Measurements from ENCODE around the gene CACNB3.

The CACNB3 gene

GRCh38 chr12:48817873-48818830 lies at the start of gene CACNB3:
Gene CACNB3 (plus strand): TSS chr12:48818496. CDS start chr12:48818930, 434 bp downstream.
- TF ChIP-seq, protein P1, sequence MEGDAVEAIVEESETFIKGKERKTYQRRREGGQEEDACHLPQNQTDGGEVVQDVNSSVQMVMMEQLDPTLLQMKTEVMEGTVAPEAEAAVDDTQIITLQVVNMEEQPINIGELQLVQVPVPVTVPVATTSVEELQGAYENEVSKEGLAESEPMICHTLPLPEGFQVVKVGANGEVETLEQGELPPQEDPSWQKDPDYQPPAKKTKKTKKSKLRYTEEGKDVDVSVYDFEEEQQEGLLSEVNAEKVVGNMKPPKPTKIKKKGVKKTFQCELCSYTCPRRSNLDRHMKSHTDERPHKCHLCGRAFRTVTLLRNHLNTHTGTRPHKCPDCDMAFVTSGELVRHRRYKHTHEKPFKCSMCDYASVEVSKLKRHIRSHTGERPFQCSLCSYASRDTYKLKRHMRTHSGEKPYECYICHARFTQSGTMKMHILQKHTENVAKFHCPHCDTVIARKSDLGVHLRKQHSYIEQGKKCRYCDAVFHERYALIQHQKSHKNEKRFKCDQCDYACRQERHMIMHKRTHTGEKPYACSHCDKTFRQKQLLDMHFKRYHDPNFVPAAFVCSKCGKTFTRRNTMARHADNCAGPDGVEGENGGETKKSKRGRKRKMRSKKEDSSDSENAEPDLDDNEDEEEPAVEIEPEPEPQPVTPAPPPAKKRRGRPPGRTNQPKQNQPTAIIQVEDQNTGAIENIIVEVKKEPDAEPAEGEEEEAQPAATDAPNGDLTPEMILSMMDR (IDR thresholded peaks at IDR 0.05; ENCODE audit: low read depth, low read length), result no peak
- DNase-seq (ENCODE audit: extremely low read depth, low read depth), result no peak

DNA sequence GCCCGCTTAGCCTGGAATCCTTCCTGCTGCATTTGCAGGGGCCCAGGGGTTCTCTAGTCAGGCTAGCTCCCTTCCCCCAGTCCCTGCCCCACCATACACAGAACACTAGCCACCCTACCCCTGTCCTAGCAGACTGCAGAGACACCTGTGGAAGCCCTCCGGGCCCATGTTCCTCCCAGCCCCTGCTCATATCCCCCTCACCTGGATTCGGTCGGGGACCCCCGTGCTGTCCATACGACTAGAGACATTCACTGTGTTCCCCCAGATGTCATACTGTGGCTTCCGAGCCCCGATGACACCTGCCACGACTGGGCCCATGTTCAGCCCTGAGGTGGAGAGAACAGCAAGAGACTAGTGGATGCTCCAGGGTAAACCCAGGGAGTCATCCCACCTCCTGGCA lies 49.6 kb upstream of the CACNB3 start:
- no peak for DNase-seq (ENCODE audit: extremely low read depth, low read depth)
- TF ChIP-seq, protein P1 (IDR thresholded peaks at IDR 0.05; ENCODE audit: low read depth, low read length), result no peak

DNA sequence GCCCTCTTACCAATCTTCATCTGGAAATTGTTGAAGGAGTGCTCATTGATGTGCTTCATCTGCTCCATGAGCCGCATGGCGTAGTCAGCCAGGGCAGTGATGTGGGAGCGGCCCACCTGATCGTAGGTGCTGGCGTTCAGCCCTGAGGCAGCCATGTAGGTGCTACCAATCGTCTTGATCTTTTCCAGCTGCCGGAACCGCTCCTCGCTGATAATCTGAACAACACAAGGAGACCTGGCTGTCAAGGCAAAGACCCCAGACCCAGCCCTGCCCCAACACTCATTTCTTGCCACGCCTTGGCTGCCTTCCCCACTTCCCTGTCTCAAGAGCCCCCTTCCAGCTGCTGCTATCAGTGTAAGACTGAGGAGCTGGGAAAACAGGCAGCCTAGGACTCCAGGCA lies 47.5 kb upstream of the CACNB3 start:
- TF ChIP-seq, protein P1 (IDR thresholded peaks at IDR 0.05; ENCODE audit: low read depth, low read length), result no peak
- no peak for DNase-seq (ENCODE audit: extremely low read depth, low read depth)

DNA sequence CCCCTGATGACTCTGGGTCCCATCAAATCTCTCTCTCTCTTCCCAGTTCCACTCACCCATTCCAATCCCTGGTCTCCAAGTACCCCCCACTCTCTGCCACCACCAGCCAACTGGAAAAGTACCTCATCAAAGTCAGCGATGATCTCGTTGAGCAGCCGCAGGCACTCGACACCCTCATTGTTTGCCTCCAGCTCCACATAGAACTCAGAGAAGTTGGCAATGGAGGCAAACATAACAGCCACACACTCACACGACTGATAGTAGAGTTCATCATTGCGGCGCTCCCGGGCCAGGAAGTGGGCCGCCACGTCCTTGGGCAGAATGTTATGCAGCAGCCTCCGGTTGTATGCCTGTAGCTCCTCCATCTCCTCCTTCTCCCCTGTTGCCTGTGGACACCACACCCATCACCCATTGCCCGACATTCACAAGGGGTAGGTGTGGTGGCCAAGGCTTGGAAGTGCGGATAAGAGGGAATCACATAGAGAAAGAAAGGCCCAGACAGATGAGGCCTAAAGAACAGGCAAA lies 46.6 kb upstream of the CACNB3 start:
- TF ChIP-seq, protein P1 (IDR thresholded peaks at IDR 0.05; ENCODE audit: low read depth, low read length), result no peak
- no peak for DNase-seq (ENCODE audit: extremely low read depth, low read depth)

- TF ChIP-seq, protein P1 (IDR thresholded peaks at IDR 0.05; ENCODE audit: low read depth, low read length), result no peak
- no peak for DNase-seq (ENCODE audit: extremely low read depth, low read depth)
Measured at GRCh38 chr12:48773686-48774085, 44.6 kb upstream of the CACNB3 start.

DNA sequence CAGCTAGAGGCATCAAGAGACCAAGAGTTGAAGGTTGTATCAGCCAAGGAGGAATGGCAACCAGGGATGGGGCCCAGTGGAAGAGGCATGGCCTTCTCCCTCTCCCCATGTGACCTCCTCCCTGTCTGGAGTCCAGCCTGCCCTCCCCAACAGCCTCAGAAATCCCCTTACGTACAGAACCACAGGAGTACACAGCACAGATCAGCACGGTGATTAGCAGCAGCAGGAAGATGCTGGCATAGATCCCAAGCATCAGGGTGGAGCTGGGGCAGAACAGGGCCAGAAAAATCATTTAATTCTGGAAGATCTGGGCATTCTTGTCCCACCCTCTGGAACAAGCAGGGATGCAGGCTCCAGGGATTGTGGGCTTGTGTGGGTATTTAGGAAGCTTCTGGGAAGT lies 43.8 kb upstream of the CACNB3 start:
- DNase-seq (ENCODE audit: extremely low read depth, low read depth), result no peak

More for the DNA sequence above, 43.8 kb upstream of the CACNB3 start:
- TF ChIP-seq, protein P1 (IDR thresholded peaks at IDR 0.05; ENCODE audit: low read depth, low read length), result no peak

Measured in AG09319 (cell line).